H1 (cell line): ENCODE measurements around the gene PRKCA. TPM values are rescaled to one million over a fixed set of nuclear protein-coding genes. Genes with fewer than 3 reads are reported as not detected.

Source experiments
- CTCF ChIA-PET: fragments of 300-600 bp; sonication (Branson Sonifier 250); formaldehyde crosslinking; loops from one replicate; lab custom pipeline; 2021; ENCODE audit not compliant: partially characterized antibody; lab: Charles Lee
- POLR2A ChIA-PET: fragments of 300-600 bp; sonication (Branson Sonifier 250); formaldehyde crosslinking; loops from one replicate; lab custom pipeline; 2021; ENCODE audit warnings: inconsistent platforms; ENCODE audit not compliant: partially characterized antibody; lab: Charles Lee
- DNase-seq, 2 experiments: peaks; one replicate each; pipeline versions ENCODE4 v3.0.0 to v3.0.0-alpha.2; 2010 to 2022; ENCODE audit warnings: low spot score in 2 of 2, low read depth in 1 of 2, mixed read lengths in 1 of 2
- FAIRE-seq: peaks from 2 replicates; lab custom pipeline; 2011; peaks lifted over from hg19 to GRCh38; lab: Jason Lieb, UNC
- H2AFZ ChIP-seq: 2 replicates; pipeline ENCODE4 v1.8.1; 2012; ENCODE audit warnings: low read length, inconsistent platforms
- H2AK5ac ChIP-seq: 2 replicates; pipeline ENCODE4 v1.6.1; 2013; ENCODE audit warnings: low read depth, low read length
- H2BK120ac ChIP-seq: replicated peaks from 2 replicates; pipeline ENCODE3; 2013; ENCODE audit warnings: low read depth, low read length, inconsistent platforms
- H2BK12ac ChIP-seq: 2 replicates; pipeline ENCODE4 v1.6.1; 2013; ENCODE audit warnings: low read depth, low read length
- H2BK15ac ChIP-seq: 2 replicates; pipeline ENCODE4 v1.6.1; 2013; ENCODE audit warnings: low read length
- H2BK20ac ChIP-seq: 2 replicates; pipeline ENCODE4 v1.6.1; 2013; ENCODE audit warnings: low read length
- H2BK5ac ChIP-seq: 2 replicates; pipeline ENCODE4 v1.6.1; 2013; ENCODE audit warnings: low read depth, low read length
- H3K14ac ChIP-seq: 2 replicates; pipeline ENCODE4 v1.6.1; 2013; ENCODE audit warnings: inconsistent platforms; ENCODE audit not compliant: insufficient read length
- H3K18ac ChIP-seq: 2 replicates; pipeline ENCODE4 v1.6.1; 2013; ENCODE audit warnings: low read length; ENCODE audit errors: extremely low read depth
- H3K23ac ChIP-seq: 2 replicates; pipeline ENCODE4 v1.6.1; 2013; ENCODE audit warnings: inconsistent platforms; ENCODE audit not compliant: insufficient read length
- H3K23me2 ChIP-seq: 2 replicates; pipeline ENCODE4 v1.6.1; 2013; ENCODE audit warnings: low read depth, low read length
- H3K27ac ChIP-seq: 2 replicates; pipeline ENCODE4 v1.6.1; 2011; ENCODE audit warnings: low read depth, low read length, inconsistent platforms
- H3K27me3 ChIP-seq, 4 experiments: replicated peaks in 1 of 4; 1 replicate in 1 of 4; 2 replicates in 3 of 4; pipeline versions ENCODE4 v1.6.1 to v1.8.1; 2011 to 2013; ENCODE audit warnings: low read length in 3 of 4, mild to moderate bottlenecking in 3 of 4, inconsistent platforms in 2 of 4, mixed read lengths in 2 of 4, moderate library complexity in 1 of 4; ENCODE audit not compliant: control insufficient read depth in 3 of 4, insufficient read depth in 3 of 4; ENCODE audit errors: extremely low read depth in 1 of 4
- H3K36me3 ChIP-seq, 4 experiments: 2 replicates each; pipeline versions ENCODE4 v1.6.1 to v1.8.1; 2011 to 2013; ENCODE audit warnings: mild to moderate bottlenecking in 4 of 4, low read length in 3 of 4, moderate library complexity in 2 of 4, control low read depth in 1 of 4, inconsistent platforms in 1 of 4; ENCODE audit not compliant: insufficient read depth in 4 of 4, control insufficient read depth in 2 of 4
- H3K4ac ChIP-seq: replicated peaks from 2 replicates; pipeline ENCODE3; 2013; ENCODE audit warnings: low read length, low read depth, mixed read lengths, inconsistent platforms; ENCODE audit not compliant: insufficient read length
- H3K4me1 ChIP-seq, 4 experiments: replicated peaks in 1 of 4; 1 replicate in 1 of 4; 2 replicates in 3 of 4; pipeline versions ENCODE4 v1.6.1 to v1.8.1; 2011 to 2013; ENCODE audit warnings: low read length in 3 of 4, inconsistent platforms in 2 of 4, mixed read lengths in 1 of 4; ENCODE audit not compliant: insufficient read depth in 4 of 4, control insufficient read depth in 3 of 4
- H3K4me2 ChIP-seq, 2 experiments: 2 replicates each; pipeline versions ENCODE4 v1.6.1 to v1.8.1; 2011 to 2013; ENCODE audit warnings: low read depth in 2 of 2, low read length in 2 of 2, control low read depth in 1 of 2, inconsistent platforms in 1 of 2, mild to moderate bottlenecking in 1 of 2; ENCODE audit not compliant: insufficient read depth in 1 of 2
- H3K4me3 ChIP-seq, 4 experiments: fragments of 200-600, 300-600 bp in 1 of 4; sonication (generic), shearing (Covaris generic), sonication (Bioruptor Twin) in 1 of 4; 2 replicates each; pipeline versions ENCODE4 v1.5.1 to v1.8.1; 2011 to 2016; ENCODE audit warnings: low read length in 4 of 4, low read depth in 3 of 4, control low read depth in 2 of 4, inconsistent platforms in 2 of 4, mild to moderate bottlenecking in 2 of 4, mixed read lengths in 1 of 4, moderate library complexity in 1 of 4; ENCODE audit not compliant: insufficient read depth in 2 of 4; ENCODE audit errors: extremely low read depth in 1 of 4
- H3K56ac ChIP-seq: replicated peaks from 2 replicates; pipeline ENCODE3; 2013; ENCODE audit warnings: low read depth, mild to moderate bottlenecking, mixed read lengths, low read length, inconsistent platforms; ENCODE audit not compliant: insufficient read length
- H3K79me1 ChIP-seq: 2 replicates; pipeline ENCODE4 v1.6.1; 2013; ENCODE audit warnings: low read depth, low read length, control low read depth
- H3K79me2 ChIP-seq, 2 experiments: 2 replicates each; pipeline versions ENCODE4 v1.6.1 to v1.8.1; 2012 to 2013; ENCODE audit warnings: low read length in 2 of 2, mild to moderate bottlenecking in 2 of 2, inconsistent platforms in 1 of 2; ENCODE audit not compliant: insufficient read depth in 2 of 2, control insufficient read depth in 1 of 2
- H3K9ac ChIP-seq, 4 experiments: replicated peaks in 1 of 4; 1 replicate in 1 of 4; 2 replicates in 3 of 4; pipeline versions ENCODE4 v1.6.1 to v1.8.1; 2011 to 2013; ENCODE audit warnings: low read depth in 3 of 4, low read length in 3 of 4, control low read depth in 2 of 4, mild to moderate bottlenecking in 2 of 4, moderate library complexity in 2 of 4, inconsistent platforms in 1 of 4; ENCODE audit errors: extremely low read depth in 1 of 4
- H3K9me3 ChIP-seq, 2 experiments: 2 replicates each; pipeline versions ENCODE4 v1.6.1 to v1.8.1; 2012 to 2013; ENCODE audit warnings: mild to moderate bottlenecking in 2 of 2, moderate library complexity in 2 of 2, control low read depth in 1 of 2, inconsistent platforms in 1 of 2, low read depth in 1 of 2, low read length in 1 of 2, mixed read lengths in 1 of 2; ENCODE audit not compliant: insufficient read depth in 2 of 2
- H4K20me1 ChIP-seq, 2 experiments: replicated peaks in 1 of 2; 2 replicates each; pipeline versions ENCODE3 to v1.8.1; 2011 to 2013; ENCODE audit warnings: inconsistent platforms in 2 of 2, low read length in 2 of 2, mild to moderate bottlenecking in 1 of 2; ENCODE audit not compliant: insufficient read depth in 2 of 2, control insufficient read depth in 1 of 2
- H4K5ac ChIP-seq: 2 replicates; pipeline ENCODE4 v1.6.1; 2013; ENCODE audit warnings: low read length, low read depth, mixed read lengths, inconsistent platforms; ENCODE audit not compliant: insufficient read length
- H4K8ac ChIP-seq: 2 replicates; pipeline ENCODE4 v1.8.0; 2013; ENCODE audit warnings: mild to moderate bottlenecking, moderate library complexity, low read length, inconsistent platforms; ENCODE audit not compliant: insufficient read depth; ENCODE audit errors: extremely low read depth
- H4K91ac ChIP-seq: replicated peaks from 2 replicates; pipeline ENCODE3; 2013; ENCODE audit warnings: low read length, mixed read lengths, inconsistent platforms; ENCODE audit not compliant: insufficient read length
- CBX8 ChIP-seq: fragments of 300-800, 300-1000 bp; sonication (generic); IDR thresholded peaks from 2 replicates; pipeline ENCODE4 v1.7.1; 2016; ENCODE audit warnings: low read depth, low read length, borderline replicate concordance
- GABPA ChIP-seq: IDR thresholded peaks from 2 replicates; pipeline ENCODE4 v1.6.1; 2011; ENCODE audit warnings: mild to moderate bottlenecking, low read length, moderate library complexity, borderline replicate concordance; ENCODE audit not compliant: insufficient read depth
- KDM4A ChIP-seq: IDR thresholded peaks from one replicate; pipeline ENCODE4 v1.7.1; 2012; ENCODE audit warnings: low read depth, mild to moderate bottlenecking, moderate library complexity, low read length, inconsistent platforms; ENCODE audit not compliant: severe bottlenecking
- SIN3A ChIP-seq, 2 experiments: IDR thresholded peaks in 1 of 2; conservative IDR thresholded peaks in 1 of 2; 2 replicates each; pipeline ENCODE4 v1.6.1; 2011 to 2012; ENCODE audit warnings: low read length in 2 of 2, improper control_type of control experiment in 1 of 2, low read depth in 1 of 2, mild to moderate bottlenecking in 1 of 2
- SIRT6 ChIP-seq: IDR thresholded peaks from one replicate; pipeline ENCODE4 v1.7.1; 2012; ENCODE audit warnings: low read length, inconsistent platforms
- WGBS, 2 experiments: shearing (Covaris generic) in 1 of 2; methylation state at CpG; one replicate each; pipeline versions ENCODE4 v1.1.6 to v1.1.7; 2013 to 2015; ENCODE audit warnings: low lambda C conversion rate in 2 of 2, mixed read lengths in 2 of 2, inconsistent platforms in 1 of 2, low coverage in 1 of 2, missing lambda C conversion rate in 1 of 2; ENCODE audit not compliant: insufficient replicate concordance in 2 of 2, insufficient coverage in 1 of 2, insufficient read length in 1 of 2; ENCODE audit errors: extremely low coverage in 1 of 2, missing lambda C conversion rate in 1 of 2; 5-methylcytosine and 5-hydroxymethylcytosine counted together
- polyA plus RNA-seq, 7 experiments: library from polyadenylated mRNA; depleted of rRNA in 3 of 7; stranded (reverse) in 5 of 7; unstranded in 2 of 7; fragments of >200 nt in 5 of 7; fragments of 200-250 nt in 2 of 7; gene quantifications; 1 replicate in 5 of 7; 2 replicates in 1 of 7; 4 replicates in 1 of 7; pipeline versions ENCODE4 v1.2.1 to v1.2.3, GENCODE V29; 2011 to 2013; ENCODE audit warnings: missing spikeins in 2 of 7, mixed read lengths in 2 of 7
- total RNA-seq: library from RNA; stranded (reverse); fragmentation: NEBNext Ultra II Directional; extraction: Animal tissue kit (Norgen Biotek cat#: 25700); gene quantifications from 2 replicates; pipeline ENCODE4 v1.2.1, GENCODE V29; 2021
- TF ChIP-seq, protein P1 (sequence below), 3 experiments: IDR thresholded peaks; 1 replicate in 2 of 3; 2 replicates in 1 of 3; pipeline versions ENCODE4 v1.5.1 to v1.6.1; 2011; ENCODE audit warnings: low read length in 3 of 3, mild to moderate bottlenecking in 3 of 3, inconsistent platforms in 2 of 3, low read depth in 1 of 3, moderate library complexity in 1 of 3; ENCODE audit not compliant: insufficient read depth in 1 of 3; ENCODE audit errors: control extremely low read depth in 1 of 3

The PRKCA gene
- total and polyA plus RNA-seq, 2 of the 8 experiments (the other 6 are each of a cell fraction or from before 2014, with no cell fraction given) = 5.8 to 17.8 TPM

DNA sequence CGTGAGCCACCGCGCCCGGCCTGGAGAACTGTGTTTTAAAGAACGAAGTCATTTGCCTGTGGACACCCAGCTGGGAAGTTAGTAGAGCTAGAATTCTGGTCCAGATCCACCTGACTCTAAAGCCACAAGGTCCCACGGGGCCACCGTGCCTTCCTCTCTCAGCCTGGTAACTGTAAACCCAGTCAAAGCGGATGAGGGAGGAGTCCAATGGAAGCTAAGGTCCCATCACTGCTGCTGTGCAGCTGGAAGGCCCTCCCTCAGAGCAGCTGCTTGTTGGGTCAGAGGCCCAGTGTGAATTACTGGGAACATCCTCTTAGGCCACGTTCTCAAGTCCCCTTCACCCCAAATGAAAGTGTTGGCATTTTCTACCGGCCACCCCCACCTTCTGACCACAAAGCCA is 483.7 kb downstream of the PRKCA start:
- Histone ChIP-seq H2AFZ (no peak overlapping the region), H3K4me2 (no peak overlapping the region), H3K23me2 (no peaks in the 10 kb centered on the region), H3K36me3 (no peaks in the 10 kb centered on the region; a peak in 1 of 8 replicates), H2BK15ac (no peak overlapping the region), H3K79me1 (no peaks in the 10 kb centered on the region), H3K14ac (no peak overlapping the region), H4K91ac (no peak overlapping the region), H3K18ac (no peak overlapping the region), H2AK5ac (no peak overlapping the region), H3K23ac (no peak overlapping the region), H2BK20ac (no peak overlapping the region), H3K9ac (no peak overlapping the region), H4K8ac (peak overlapping the region; percentile 43; the same call in 1 of the 2 replicates), H4K20me1 (no peaks in the 10 kb centered on the region), H3K9me3 (no peaks in the 10 kb centered on the region), H2BK5ac (no peak overlapping the region), H3K4ac (no peak overlapping the region), H3K79me2 (no peaks in the 10 kb centered on the region), H2BK12ac (no peak overlapping the region), H3K27ac (no peak overlapping the region), H3K56ac (no peak overlapping the region), H2BK120ac (no peak overlapping the region), H3K4me3 (no peak overlapping the region), H3K27me3 (no peaks in the 10 kb centered on the region), H3K4me1 (peaks cover 0 to 15% (median 6%) of the 10 kb centered on the region in 4 experiments; a peak in 4 of 7 replicates), H4K5ac (no peak overlapping the region)
- CTCF ChIA-PET = interaction anchor here (0.6 to 1.2 kb wide), 5 partner anchors 14 to 62 kb away, joined by 3 to 5 read pairs (median 4); no protein-coding TSS in a partner anchor
- no peak for TF ChIP-seq SIRT6
- no peak for TF ChIP-seq CBX8
- TF ChIP-seq, protein P1, sequence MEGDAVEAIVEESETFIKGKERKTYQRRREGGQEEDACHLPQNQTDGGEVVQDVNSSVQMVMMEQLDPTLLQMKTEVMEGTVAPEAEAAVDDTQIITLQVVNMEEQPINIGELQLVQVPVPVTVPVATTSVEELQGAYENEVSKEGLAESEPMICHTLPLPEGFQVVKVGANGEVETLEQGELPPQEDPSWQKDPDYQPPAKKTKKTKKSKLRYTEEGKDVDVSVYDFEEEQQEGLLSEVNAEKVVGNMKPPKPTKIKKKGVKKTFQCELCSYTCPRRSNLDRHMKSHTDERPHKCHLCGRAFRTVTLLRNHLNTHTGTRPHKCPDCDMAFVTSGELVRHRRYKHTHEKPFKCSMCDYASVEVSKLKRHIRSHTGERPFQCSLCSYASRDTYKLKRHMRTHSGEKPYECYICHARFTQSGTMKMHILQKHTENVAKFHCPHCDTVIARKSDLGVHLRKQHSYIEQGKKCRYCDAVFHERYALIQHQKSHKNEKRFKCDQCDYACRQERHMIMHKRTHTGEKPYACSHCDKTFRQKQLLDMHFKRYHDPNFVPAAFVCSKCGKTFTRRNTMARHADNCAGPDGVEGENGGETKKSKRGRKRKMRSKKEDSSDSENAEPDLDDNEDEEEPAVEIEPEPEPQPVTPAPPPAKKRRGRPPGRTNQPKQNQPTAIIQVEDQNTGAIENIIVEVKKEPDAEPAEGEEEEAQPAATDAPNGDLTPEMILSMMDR (IDR thresholded peaks at IDR 0.05; ENCODE audit: control extremely low read depth in 1 of 3, insufficient read depth in 1 of 3, low read depth in 1 of 3, low read length in 3 of 3) = no peak
- TF ChIP-seq SIN3A (conservative IDR thresholded peaks at IDR 0.05 in 1 of 2, IDR thresholded peaks at IDR 0.05 in 1 of 2; ENCODE audit: low read depth in 1 of 2, low read length in 2 of 2) = no peak
- no peak for TF ChIP-seq GABPA
- no peak for TF ChIP-seq KDM4A
- POLR2A ChIA-PET = no interaction called here
- 87% methylated on average over 10 of the region's 10 CpGs; no CpG with 5 or more reads in 1 of the 2 experiments for WGBS, 2 experiments
- no peak for DNase-seq
- FAIRE-seq = no peak
